Activated naive CD8-positive, alpha-beta T cell treated with anti-CD3 and anti-CD28 coated beads, Interleukin-2, amount 50 U/mL, for 16 hours (primary cell): ENCODE results near the gene SSTR5.

Source experiments
- DNase-seq: peaks from one replicate; pipeline ENCODE4 v3.0.0-alpha.2; 2020; ENCODE audit warnings: low read depth, low spot score

The SSTR5 gene

DNA sequence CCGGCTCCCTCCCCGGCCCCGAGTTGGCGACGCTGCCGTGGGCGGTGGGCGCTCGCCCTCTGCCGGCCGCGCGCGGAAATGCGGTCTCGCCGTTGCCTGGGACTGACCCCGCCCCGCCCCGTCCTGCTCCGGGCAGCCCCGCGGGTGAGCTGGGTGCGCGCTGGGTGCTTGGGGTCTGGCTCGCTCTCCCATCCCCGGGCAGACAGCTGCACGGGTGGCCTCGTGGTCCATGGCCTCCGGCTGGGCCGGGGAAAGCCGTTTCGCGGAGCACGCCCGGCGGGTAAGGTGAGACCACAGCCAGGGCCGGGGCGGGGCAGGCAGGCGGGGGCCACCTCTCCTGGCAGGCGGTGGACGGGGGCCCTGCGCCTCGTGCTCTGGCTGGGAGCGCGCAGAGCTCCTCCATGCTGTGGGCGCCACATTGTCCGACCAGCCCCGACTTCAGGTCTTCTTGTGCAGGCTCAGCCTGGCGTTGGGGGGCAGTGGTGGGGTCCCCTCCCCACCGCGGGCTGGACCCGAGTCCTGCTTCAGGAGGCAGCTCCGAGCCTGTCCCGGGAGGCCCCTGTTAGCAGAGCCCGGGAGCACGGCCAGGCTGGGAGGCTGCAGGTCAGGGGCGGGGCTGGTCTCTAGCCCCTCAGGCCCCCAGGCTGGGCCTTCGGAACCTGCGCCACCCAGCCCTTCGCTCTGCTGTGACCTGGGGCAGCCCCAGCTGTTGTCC lies 30.5 kb downstream of the SSTR5 start:
- peak; percentile 35 for DNase-seq

DNA sequence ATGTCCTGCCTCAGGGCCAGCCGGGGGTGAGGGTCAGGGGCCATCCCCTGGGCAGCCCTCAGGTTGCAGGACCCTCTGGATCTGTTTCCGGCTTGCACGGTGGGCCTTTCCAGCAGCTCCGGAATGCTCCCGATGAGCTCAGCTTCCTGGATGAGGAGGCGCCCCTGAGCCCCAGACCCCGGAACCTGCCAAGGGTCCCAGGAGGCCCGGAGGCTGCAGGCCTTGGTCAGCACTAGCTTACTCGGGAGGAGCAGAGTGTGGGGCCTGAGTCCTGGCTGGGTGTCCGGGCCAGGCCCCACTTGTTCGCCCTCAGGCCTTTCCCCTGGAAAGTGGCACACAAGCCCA lies 31.1 kb downstream of the SSTR5 start:
- DNase-seq: no peak

DNA sequence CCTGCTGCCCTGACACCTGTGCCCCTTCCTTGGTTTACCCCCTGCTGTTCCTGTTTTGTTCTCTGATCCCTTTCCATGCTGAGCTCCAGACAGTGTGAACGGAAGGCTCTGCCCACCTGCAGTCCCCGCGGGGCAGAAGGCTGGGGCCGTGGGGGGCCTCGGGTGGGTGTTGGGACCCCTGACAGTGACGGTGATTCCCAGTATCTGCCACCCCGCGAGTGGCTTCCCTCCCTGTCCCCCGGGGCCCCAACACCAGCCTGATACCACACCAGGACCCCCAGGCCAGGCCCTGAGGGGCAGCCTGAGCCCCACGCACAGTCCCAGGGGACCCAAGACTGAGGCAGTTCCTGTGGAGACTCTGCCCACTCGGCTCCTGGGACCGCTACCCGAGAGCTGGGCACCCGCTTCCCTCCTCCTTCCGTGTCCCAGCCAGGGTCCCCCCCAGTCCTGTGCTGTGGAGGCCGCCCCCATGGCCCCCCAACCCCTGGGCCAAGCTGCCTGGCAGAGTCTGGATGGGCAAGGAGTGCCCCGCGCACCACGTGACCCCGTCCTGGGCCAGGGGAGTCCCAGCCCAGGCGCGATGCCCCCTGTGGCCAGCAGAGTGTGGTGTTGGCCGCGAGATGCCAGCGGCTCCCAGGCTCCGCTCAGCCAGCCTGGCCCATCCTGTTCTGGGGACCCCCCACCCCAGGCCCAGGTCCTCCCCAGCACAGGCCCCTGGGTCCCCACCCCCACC lies 33.5 kb downstream of the SSTR5 start:
- DNase-seq: no peak

DNA sequence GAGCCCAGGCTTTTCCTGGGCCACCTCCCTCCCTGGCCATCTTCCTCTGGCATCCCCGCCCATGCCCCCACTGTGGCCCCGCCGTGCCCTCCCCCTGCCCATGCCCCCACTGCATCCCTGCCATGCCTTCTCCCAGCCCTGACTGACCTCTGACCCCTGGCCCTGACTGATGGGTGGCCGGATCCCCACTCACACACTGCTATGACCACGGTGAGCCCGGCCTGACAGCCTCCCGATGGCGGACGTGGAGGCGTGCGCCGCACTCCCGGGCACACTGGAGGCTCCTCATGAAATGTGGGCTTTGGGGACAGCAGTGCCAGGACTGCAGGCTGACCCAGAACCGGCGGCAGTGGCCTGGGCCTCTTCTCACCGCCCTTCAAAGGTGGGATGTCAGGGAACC lies 34.1 kb downstream of the SSTR5 start:
- no peak for DNase-seq

DNA sequence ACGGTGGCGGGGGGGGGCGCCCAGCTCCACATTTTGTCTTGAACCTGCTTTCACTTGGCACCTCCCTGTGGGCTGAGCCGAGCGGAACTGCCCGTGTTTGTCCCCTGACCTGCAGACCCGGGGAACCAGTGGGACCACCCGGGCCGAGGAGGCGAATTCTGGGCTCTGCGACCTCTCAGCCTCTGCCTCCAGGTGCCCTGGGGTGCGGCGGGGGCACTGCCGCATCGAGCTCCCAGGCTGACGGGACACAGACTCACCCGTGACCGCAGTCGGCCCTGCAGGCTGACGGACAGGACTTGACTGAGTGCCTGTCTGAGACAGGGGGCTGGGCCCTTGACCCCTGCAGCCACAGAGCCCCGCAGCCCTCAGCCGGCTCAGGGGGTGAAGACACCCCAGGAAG lies 34.6 kb downstream of the SSTR5 start:
- no peak for DNase-seq

DNA sequence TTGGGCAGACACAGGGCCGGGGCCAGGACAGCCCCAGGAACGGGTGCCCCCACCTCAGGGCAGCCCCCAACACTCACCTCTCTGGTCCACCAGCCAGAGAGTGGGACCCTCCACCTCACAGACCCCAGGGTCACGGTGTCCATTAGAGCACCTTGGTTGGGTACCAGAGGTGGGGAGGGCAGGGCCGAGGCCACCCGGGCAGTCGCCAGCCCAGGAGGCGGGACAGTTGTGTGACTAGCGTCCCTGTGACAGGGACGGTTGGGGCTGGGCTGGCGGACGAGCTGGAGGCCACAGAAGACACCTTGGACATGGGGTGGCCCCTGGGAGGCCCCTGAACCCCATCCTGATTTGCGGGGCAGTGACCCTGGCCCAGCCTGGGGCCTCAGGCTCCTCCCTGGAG lies 35.2 kb downstream of the SSTR5 start:
- DNase-seq: no peak

DNA sequence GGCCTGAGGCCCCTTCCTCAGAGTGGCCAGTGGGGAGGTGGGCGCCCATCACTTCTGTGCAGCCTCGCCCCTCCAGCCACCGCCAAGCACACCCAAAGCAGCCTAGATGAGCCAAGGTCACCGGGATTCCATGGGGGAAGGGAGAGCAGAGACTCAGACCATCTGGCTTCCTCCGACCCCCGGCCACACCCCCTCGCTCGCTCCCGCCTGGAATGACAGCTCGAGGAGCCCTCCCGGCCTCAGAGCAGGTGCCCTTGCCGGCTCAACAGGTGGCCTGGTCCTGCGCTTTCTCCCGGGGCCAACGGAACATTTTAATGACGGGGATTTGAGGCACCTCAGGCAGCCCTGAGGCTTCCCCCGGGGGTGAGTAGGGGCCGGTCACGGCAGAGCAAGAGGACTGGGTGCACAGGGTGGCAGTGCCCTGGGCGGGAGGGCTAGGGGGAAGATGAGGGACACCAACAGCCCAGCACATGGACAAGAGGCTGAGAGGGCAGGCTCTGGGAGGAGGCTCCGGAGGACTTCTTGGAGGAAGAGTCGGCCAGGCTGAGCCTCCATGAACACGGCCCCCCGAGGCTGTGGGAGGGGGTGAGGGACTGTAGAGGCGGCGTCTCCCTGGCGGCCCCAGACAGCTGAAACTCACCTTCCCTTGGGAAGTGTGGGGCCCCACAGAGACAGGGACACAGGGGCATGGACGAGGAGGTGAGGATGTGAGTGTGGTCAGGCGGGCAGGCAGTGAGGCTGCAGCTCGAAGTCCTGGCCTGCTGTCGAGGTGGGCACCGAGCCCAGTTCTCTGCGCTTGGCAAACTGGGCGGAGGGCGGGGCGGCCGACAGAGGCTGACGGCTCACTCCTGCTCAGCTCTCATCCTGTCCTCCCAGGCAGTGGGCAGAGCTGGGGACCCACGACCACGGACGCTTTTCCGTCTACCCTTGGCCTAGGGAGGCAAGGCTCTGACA lies 36.0 kb downstream of the SSTR5 start:
- no peak for DNase-seq

DNA sequence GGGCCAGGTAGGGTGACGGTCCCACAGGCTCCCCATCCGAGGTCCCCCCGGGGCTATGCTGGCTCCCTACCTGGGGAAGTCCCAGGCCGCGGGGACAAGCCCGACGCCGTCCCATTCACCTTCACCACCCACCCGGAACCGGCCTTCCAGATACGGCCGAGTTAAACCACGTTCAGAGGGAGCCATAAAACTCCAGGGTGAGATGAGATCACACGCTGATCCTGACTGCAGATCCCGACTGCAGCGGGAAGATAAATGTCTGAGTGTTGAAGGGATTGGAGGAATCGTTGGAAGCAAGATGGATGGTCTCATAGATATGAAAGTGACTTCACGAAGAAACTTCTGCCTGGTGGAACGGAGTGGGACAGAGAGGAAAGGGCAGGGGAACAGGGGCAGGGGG lies 37.1 kb downstream of the SSTR5 start:
- no peak for DNase-seq

DNA sequence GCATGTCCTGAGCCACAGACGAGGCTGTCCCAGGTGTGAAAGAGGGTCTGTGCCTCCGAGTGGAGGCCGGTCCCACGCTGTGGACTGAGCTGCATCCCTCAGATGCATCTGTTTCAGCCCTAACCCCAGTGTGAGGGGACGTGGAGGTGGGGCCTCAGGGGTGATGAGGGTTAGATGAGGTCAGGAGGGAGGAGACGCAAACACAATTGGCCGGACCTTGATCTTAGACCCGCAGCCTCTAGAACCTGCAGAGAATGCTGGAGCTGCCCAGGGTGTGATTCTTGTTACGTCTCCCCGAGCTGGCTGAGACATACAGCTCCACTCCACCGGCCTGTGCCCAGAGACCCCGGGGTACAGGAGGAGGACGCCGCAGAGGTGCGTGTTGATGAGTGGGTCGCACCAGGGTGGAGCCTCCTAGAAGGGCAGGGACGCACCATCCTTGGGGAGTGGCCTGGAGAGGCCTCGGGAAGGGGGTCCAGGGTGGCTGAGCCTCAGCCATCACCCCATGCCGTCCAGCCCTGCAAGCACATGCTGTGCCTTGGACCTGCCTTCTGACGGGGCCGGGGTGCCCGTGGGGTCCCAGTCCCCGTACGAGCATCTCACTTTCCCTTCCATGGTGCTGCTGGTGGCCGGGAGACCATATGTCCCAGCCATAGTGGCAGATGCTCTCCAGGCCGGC lies 40.1 kb downstream of the SSTR5 start:
- no peak for DNase-seq

DNA sequence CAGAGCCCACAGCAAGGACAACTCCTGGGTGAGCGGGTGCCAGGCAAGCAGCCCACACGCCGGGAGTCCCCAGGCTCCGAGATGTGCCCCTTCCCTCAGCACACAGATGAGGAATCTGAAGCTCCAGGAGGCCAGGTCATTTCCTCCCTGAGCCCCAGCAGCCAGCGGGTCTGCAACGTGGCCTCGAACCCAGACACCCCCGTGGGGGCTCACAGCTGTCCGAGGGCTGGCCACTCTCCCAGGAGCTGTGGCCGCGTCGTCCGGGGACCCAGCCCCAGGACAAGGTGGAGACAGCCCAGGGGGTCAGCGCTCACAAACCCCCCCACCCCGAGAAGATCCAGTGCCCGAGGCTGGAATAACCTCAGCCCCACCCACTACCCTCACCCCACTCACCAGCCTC lies 40.9 kb downstream of the SSTR5 start:
- DNase-seq: no peak

DNA sequence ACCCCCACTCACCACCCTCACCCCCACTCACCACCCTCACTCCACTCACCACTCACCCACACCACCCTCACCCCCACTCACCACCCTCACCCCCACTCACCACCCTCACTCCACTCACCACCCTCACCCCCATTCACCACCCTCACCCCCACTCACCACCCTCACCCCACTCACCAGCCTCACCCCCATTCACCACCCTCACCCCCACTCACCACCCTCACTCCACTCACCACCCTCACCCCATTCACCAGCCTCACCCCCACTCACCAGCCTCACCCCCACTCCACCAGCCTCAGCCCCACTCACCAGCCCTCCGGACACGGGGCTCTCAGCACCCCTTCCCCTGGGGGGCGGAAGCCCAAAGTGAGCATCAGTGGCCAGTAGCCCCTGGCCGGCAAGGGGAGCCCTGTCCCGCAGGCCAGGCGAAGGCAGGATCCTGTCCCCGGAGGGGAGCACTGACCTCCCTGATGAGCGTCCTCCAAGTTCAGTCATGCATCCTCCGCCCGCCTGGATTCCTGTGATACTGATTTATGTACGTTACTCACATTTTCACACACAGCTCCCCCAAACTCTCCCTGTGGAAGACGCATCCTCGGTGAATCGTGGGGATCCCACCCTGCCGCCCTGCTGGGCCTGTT lies 41.5 kb downstream of the SSTR5 start:
- DNase-seq: no peak

DNA sequence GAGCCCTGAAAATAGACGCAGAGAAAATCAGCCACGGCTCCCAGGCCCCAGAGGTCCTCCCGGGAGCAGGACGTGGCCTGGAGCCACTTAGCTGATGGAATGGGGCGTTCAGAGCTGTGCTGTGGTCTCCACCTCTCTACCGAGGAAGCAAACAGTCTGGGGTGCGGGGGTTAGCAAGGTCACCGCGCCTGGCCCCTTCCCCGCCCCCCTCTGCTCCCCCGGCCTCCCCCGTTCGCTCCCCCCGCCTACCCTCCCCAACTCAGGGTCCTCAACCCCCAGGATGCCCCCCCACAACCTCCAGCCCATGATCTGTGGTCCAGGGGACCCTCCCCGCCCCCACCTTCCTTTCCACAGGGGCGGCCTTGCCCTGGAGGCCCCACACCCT lies 44.1 kb downstream of the SSTR5 start:
- DNase-seq: no peak

DNA sequence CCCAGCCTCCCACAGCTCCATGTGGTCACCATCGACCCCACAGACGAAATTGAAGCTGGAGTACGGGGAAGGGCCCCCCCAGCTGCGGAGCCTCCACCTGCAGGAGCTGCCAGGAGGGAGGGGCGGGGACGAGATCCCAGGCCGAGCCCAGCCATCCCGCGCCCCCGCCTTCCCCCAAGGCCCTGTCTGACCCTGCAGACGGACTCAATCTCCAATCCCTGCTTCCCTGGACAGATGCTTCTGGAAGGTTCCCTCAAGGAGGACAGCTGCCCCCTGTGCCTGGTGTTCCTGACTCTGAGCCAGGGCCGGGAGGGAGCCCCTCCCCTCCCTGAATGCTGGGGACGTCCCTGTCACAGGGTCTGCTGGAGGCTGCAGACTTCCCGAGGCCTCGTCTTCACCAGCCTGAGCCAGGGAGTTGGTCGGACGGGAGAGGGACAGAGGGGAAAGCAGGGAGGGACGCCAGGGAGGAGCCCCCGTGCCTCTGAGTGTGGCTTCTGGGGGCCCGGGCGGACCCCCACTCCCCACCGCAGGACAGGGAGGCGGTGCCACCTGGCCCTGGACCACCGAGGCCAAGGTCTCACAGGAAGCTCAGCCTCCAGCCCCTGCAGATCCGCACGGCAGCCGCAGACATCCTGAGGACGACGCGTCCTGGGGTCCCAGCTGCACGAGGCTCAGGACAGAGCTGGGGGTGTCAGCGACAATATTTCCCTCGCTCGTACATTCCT lies 44.8 kb downstream of the SSTR5 start:
- no peak for DNase-seq

DNA sequence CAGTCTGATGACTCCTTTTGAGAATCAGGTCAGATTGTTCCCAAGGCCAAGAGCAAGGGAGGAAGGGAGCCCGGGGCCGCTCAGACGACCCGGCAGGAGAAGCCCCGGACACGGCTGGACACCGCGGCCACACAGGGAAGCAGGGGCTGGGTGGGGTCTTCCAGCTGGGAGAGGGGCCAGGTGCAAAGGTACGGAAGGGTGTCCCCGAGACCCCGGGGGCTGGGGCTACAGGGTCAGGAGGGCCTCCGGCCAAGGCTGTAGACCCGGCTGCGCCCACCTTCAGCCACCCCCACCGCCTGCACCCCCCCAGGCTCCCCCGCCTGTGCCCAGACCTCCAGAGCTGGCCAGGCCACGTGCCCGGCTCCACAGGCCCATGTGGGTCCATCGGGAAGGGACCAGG lies 45.4 kb downstream of the SSTR5 start:
- no peak for DNase-seq

DNA sequence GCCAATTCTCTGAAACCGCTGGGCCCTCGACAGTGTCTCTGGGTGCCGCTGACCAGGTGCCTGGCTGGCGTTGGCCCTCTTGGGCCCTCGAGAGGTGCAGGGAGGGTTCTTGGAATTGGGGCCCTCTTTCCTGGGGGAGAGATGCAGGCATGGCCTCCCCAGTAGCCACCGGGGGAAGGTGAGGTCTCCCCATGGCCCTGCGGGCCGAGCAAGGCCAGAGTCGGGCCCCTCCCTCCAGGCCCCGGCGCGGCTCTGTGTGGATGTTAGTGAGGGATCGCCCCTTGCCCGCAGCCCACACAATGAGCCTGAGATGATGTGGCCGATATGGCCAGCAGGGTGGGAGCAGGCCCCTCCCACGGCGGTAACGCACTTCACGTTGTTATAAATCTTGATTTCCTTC lies 46.6 kb downstream of the SSTR5 start:
- no peak for DNase-seq

DNA sequence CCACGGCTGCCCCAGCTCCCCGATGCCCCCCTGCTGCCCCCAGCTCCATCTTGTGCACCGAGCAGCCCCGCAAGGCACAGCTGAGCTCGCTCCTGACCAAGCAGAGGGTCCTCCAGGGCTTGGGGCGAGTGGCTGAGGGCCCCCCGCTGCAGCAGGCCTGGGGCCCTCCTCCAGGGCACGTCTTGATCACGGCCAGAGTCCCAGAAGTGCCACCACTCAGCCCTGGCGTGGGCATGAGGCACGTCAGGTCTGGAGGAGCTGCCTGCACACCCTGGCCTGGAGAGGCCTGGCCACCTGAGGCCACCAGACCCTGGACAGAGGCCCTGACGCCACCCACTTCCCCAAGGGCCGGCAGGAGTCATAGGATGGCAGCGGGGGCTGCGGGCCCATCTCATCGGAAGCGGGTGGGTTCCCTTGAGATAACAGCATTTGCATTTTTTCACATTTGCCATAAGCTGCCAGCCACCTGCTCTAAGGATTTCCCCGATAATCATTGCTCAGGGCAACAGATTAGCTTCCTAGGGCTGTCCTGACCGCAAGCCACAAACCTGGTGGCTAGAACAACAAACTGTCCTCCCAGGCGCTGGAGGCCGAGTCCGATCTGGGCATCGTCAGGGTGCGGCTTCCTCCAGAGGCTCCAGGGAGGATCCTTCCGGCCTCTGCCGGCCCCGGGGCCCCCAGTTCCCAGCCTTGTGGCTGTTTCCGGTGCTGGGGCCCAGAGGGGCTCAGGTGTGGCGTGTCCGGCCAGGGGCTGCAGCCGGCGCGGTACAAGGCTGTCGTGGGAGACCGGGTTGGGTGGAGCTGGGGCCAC lies 47.4 kb downstream of the SSTR5 start:
- DNase-seq: no peak

DNA sequence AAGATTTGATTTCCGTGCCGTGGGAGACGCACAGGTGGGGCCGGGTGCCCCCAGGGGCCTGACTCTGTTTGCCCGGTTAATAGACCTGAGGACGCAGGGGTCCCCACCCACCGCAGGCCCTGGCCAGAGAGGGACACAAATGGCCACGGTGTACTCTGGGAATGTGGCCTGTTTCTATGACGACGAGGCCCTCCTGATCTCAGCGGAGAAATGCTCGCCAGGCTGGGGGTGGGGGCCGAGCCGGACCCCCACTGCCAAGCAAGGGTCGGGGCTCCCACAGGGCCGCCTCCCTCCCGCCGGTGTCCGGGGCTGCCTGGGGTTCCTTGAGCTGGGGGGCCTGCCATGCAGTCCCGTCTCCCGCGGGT lies 48.0 kb downstream of the SSTR5 start:
- no peak for DNase-seq

DNA sequence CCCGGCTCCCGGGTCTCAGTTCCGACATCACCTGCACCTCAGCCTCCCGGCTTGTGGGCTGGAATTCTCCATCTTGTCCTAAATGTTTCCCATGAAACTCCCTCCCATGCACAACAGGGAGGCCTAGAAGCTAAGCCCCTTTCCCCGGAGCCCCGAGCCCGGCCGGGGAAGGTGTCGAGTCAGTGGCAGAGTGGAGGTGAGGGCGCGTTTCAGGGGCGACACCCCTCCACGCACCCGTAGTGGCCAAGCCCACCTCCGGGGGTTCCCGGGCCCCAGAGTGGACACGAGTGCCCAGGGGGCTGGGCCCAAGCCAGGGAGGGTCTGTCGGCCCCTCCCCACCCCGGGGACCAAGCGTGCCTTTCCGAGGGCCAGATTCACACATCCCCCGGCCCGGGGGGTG lies 48.5 kb downstream of the SSTR5 start:
- DNase-seq: no peak

DNA sequence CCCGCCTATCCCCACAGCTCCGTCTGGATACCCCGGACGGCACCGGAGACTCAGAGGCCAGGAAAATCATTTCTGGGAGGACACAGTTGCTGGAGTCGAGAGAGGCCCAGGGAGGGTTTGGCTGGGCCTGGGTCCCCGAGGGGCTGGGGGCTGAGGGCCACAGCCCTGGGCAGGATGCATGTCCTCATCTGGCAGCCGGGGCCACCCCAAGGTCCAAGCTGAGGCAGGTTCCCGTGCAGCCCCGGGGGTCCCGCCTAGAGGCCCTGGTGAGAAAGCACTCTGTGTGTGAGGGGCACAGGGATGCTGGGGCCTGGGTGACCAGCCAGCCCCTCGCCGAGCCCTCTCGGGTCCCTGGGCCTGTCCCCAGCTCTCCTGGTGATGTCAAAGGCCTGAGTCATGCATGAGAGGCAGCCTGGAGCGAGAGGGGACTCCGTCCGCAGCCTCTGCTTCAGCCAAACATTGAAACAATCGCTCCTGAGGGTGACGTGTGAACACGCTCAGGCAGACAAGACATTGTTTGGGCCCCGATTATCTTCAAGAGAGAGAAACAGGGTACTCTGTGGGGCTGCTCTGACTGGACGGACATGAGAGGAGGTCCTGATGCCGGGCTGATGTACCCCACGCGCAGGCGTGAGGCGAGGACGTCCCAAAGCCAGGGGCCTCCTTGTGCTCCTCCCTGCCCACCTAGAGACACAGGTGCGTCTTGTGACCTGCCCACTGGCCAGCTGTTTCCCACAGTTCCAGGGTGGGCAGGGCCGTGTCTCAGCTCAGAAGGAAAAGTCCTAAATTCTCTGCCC lies 49.3 kb downstream of the SSTR5 start:
- DNase-seq: no peak
